Measurements from ENCODE around the gene NOBOX. TPM values are rescaled to one million over a fixed set of nuclear protein-coding genes. Genes with fewer than 3 reads are reported as not detected.
"Not testable (repeated sequence)": the region's sequence is repeated elsewhere in the genome, so short reads cannot be mapped to it uniquely, and the experiment has no call there.

The NOBOX gene
- total RNA-seq, 1 donor from 2014 or later, result not detected

DNA sequence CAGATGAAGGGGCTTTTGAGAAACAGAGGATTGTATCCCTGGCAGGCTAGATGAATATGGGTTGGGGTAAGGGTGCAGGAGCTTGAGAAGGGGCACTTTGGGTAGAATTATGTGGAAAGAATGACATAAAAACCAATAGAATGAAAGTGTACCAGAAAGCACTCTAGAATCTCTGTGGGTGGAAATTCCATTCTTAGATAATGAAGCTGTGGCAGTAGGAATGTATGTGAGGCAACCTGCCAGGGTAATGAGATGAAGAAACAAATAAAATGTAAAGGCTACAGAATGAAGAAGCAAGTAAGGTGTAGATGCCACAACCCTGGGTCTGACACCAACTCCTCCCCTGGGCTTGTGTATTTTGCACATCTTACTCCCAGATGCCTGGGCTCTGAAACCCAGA, 16.8 kb downstream of the NOBOX start:
- Mint-ChIP-seq H3K27me3 (ENCODE audit: low read depth) (peaks cover under 1% of the 10 kb centered on the region), H3K27ac (no peak overlapping the region), H3K4me1 (ENCODE audit: low read depth) (peaks cover 8% of the 10 kb centered on the region), H3K4me3 (ENCODE audit: low read depth) (no peak overlapping the region), H3K9me3 (no peaks in the 10 kb centered on the region), H3K36me3 (ENCODE audit: low read depth) (no peaks in the 10 kb centered on the region)
- no peak for DNase-seq (ENCODE audit: low spot score)
- intact Hi-C loops (cut with micrococcal nuclease), result no loop called here

DNA sequence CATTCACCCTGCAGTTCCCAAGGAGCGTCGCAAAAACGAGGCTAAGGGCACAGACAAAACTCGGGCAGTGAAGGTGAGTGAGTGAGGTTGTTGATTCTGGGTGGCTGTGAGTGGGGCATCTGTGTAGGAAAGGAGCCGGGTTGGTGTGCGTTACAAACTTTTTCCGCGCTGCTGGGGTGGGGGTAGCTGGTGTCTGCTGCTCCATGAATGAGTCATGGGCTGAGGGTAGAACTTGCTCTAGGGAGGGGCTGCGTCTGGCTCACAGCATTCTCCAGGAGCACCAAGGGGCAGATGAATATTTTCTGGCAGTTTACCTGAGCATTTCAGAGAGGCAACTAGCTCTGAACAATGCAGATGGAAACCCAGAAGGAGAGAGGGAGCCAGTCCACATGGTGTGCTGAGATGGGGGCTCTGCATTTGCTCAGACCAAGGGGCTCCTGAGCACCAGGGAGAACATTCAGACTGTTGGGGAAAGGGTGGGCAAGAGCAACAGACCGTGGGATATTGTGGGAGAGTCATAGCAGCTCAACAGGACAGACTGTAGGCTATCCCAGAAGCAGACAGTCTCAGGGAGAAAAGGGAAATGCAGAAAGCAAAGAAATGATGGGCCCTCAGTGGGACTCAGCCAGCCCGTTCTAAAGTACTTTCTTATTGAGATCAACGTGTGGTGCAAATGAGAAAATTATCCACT, 18.8 kb downstream of the NOBOX start:
- H3K27ac Mint-ChIP-seq, result no peak overlapping the region
- DNase-seq (ENCODE audit: low spot score), result no peak
- no peak overlapping the region for H3K4me3 Mint-ChIP-seq (ENCODE audit: low read depth)
- H3K27me3 Mint-ChIP-seq (ENCODE audit: low read depth), result no peaks in the 10 kb centered on the region
- no peaks in the 10 kb centered on the region for H3K9me3 Mint-ChIP-seq
- H3K4me1 Mint-ChIP-seq (ENCODE audit: low read depth), result peaks cover 7% of the 10 kb centered on the region
- intact Hi-C loops (cut with micrococcal nuclease), result no loop called here
- H3K36me3 Mint-ChIP-seq (ENCODE audit: low read depth), result no peaks in the 10 kb centered on the region

DNA sequence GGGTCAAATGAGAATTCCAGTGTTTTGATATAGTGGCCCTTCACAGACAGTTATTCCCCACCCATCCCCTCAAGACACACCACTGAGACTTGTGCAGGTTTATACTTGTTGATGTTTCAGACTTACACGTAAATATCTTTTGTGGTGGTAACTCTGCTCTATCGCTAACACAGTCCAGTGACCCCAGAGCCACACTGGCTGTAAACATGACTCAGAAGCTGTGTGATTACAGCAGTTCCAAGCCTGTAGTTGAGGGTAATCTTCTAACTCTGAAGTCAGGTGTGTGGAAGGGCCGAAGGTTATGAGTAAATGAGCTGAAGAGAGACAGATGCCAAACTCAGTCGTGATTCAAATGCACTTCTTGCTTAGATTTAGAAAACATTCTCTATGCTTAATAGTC, 19.4 kb downstream of the NOBOX start:
- no peaks in the 10 kb centered on the region for H3K27me3 Mint-ChIP-seq (ENCODE audit: low read depth)
- no peak overlapping the region for H3K4me3 Mint-ChIP-seq (ENCODE audit: low read depth)
- H3K9me3 Mint-ChIP-seq, result no peaks in the 10 kb centered on the region
- no peak overlapping the region for H3K27ac Mint-ChIP-seq
- intact Hi-C loops (cut with micrococcal nuclease), result no loop called here
- H3K36me3 Mint-ChIP-seq (ENCODE audit: low read depth), result no peaks in the 10 kb centered on the region
- no peak for DNase-seq (ENCODE audit: low spot score)
- H3K4me1 Mint-ChIP-seq (ENCODE audit: low read depth), result peaks cover 7% of the 10 kb centered on the region

DNA sequence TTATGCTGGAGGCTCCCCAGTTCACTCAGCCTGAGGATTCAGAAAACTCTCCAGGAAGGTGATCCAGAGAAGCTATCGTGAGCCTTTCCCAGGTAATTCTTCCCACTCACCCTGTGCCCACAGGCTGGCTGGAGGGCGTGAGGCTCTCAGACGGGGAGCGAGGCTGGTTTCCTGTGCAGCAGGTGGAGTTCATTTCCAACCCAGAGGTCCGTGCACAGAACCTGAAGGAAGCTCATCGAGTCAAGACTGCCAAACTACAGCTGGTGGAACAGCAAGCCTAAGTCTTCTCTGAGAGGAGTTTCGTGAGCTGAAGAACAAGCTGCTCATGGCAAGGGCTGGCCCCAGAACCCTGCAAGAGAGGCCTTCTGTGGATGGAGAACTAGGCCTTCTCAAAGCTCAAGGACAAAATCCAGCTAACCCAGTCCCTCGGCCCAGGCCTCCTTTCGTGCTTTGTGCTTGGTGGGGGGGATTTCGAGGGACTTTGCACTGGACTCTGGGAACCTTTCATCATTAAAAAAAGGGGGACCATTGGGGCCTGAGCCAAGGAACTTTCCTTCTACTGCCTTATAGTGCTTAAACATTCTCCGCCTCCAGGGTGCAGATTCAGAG, 23.6 kb downstream of the NOBOX start:
- Mint-ChIP-seq H3K27me3 (ENCODE audit: low read depth) (no peaks in the 10 kb centered on the region), H3K4me1 (ENCODE audit: low read depth) (peaks cover 4% of the 10 kb centered on the region), H3K9me3 (no peaks in the 10 kb centered on the region), H3K36me3 (ENCODE audit: low read depth) (peaks cover 4% of the 10 kb centered on the region), H3K4me3 (ENCODE audit: low read depth) (no peak overlapping the region), H3K27ac (no peak overlapping the region)
- intact Hi-C loops (cut with micrococcal nuclease), result no loop called here
- DNase-seq (ENCODE audit: low spot score), result no peak

DNA sequence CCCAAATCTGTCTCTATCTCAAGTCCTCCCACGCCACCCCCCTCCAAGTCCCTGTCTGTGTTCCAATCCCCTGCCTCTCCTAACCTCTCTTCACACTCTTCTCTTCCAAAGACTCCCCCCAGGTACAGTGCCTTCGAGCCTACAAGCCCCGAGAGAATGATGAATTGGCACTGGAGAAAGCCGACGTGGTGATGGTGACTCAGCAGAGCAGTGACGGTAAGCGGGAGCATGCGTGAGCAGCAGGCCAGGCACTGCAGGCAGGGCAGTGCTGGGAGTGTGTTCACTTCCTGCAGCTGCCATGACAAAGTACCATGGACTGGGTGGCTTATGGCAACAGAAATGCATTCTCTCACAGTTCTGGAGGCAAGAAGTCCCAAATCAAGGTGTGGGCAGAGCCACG, 24.8 kb downstream of the NOBOX start:
- no peak overlapping the region for H3K27ac Mint-ChIP-seq
- peaks cover 4% of the 10 kb centered on the region for H3K36me3 Mint-ChIP-seq (ENCODE audit: low read depth)

DNA sequence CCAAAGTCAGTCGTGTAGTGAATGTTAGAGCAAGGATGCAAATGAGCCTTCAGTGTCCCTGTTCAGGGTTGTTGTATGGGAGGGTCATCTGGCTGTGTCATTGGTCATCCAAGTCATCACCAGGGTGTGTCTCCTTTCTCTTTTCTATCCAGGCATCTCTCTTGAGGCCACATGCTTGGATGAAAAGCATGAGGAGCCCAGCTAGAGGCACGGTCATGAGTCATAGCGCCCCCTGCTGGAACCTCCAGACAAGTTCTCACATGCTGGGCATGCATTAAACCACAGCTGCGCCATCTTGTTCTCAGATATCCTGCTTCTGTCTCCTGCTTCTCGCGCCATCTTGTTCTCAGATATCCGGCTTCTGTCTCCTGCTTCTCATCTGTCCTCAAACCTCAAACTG, 34.3 kb downstream of the NOBOX start:
- H3K9me3 Mint-ChIP-seq; H3K4me3 Mint-ChIP-seq (ENCODE audit: low read depth); H3K27me3 Mint-ChIP-seq (ENCODE audit: low read depth); H3K4me1 Mint-ChIP-seq (ENCODE audit: low read depth); H3K27ac Mint-ChIP-seq; DNase-seq (ENCODE audit: low spot score); H3K36me3 Mint-ChIP-seq (ENCODE audit: low read depth); intact Hi-C loops (cut with micrococcal nuclease): not testable (repeated sequence)

More for the DNA sequence above, 24.8 kb downstream of the NOBOX start:
- Mint-ChIP-seq H3K4me3 (ENCODE audit: low read depth) (no peak overlapping the region), H3K27me3 (ENCODE audit: low read depth) (no peaks in the 10 kb centered on the region), H3K4me1 (ENCODE audit: low read depth) (no peaks in the 10 kb centered on the region), H3K9me3 (no peaks in the 10 kb centered on the region)
- intact Hi-C loops (cut with micrococcal nuclease), result no loop called here
- DNase-seq (ENCODE audit: low spot score), result no peak

DNA sequence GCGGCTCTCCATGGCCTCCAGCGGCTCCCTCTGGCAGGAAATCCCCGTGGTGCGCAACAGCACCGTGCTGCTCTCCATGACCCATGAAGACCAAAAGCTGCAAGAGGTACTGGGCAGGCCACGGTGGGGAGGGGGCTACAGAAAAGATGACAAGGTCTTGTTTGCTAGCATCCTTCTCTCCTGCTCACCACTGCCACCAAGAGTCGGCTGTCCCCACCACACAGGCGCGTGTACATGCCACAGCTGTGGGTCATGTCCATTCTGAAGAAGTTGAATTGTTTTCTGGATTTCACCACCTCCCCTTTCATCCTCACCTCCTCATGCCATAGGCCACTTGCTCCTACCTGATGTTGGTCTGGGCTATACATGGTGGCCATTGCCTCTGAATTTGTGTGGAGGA, 36.2 kb downstream of the NOBOX start:
- H3K36me3 Mint-ChIP-seq (ENCODE audit: low read depth); intact Hi-C loops (cut with micrococcal nuclease); H3K4me1 Mint-ChIP-seq (ENCODE audit: low read depth); H3K9me3 Mint-ChIP-seq; H3K4me3 Mint-ChIP-seq (ENCODE audit: low read depth); DNase-seq (ENCODE audit: low spot score); H3K27me3 Mint-ChIP-seq (ENCODE audit: low read depth); H3K27ac Mint-ChIP-seq: not testable (repeated sequence)

DNA sequence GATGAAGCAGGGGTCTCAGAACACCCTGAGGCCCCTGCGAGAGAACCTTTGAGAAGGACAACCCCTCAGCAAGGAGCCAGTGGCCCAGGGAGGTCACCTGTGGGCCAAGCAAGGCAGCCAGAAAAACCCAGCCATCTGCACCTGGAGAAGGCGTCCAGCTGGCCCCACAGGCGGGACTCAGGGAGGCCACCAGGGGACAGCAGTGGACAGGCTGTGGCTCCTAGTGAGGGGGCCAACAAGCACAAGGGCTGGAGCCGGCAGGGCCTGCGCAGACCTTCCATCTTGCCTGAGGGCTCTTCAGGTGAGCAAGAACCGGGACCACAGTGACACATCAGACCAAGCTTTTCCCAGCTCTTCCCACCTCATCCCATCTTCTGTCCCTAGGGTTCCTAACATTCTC, 38.0 kb downstream of the NOBOX start:
- H3K27ac Mint-ChIP-seq, result not testable (repeated sequence)

DNA sequence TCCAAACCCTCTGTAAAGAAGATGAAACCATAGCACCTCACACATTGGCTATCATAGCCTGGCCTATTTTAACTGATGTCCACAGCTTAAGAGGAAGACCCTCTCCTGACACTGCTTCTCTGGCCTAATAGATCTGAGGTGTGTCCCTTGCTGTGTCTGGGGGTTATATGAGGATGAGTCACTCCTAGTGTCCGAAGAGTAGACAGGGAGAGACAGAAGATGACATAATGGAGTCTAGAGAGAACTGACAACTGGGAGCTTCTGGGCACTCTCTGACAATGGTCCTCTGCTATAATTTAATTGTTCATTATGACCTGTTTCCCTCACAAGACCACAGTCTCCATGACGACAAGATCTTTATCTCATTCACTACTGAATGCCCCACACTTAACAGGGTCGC, 41.4 kb downstream of the NOBOX start:
- H3K4me3 Mint-ChIP-seq (ENCODE audit: low read depth); H3K36me3 Mint-ChIP-seq (ENCODE audit: low read depth); H3K4me1 Mint-ChIP-seq (ENCODE audit: low read depth); intact Hi-C loops (cut with micrococcal nuclease); DNase-seq (ENCODE audit: low spot score); H3K27ac Mint-ChIP-seq; H3K9me3 Mint-ChIP-seq; H3K27me3 Mint-ChIP-seq (ENCODE audit: low read depth): not testable (repeated sequence)

More for the DNA sequence above, 38.0 kb downstream of the NOBOX start:
- DNase-seq (ENCODE audit: low spot score); H3K4me3 Mint-ChIP-seq (ENCODE audit: low read depth); intact Hi-C loops (cut with micrococcal nuclease); H3K36me3 Mint-ChIP-seq (ENCODE audit: low read depth); H3K9me3 Mint-ChIP-seq; H3K4me1 Mint-ChIP-seq (ENCODE audit: low read depth); H3K27me3 Mint-ChIP-seq (ENCODE audit: low read depth): not testable (repeated sequence)

DNA sequence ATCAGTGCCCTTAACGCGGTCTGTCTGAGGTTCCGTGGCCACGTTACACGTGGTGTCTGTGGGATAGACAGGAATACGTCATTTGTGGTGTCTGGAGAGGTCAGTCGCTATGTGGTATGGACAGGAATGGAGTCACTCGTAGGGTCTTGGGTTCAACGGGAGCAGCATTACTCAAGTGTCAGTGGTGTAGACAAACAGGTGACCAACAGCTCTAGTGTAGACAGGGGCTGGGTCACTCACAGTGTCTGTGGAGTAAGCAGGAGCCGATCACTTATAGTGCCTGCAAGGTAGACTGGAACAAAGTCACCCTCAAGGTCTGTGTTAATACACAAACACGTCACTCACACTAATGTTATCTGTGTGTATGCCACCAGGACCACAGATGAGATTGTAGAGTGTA, 46.6 kb downstream of the NOBOX start:
- not testable (repeated sequence) for H3K4me3 Mint-ChIP-seq (ENCODE audit: low read depth)
- H3K4me1 Mint-ChIP-seq (ENCODE audit: low read depth), result peaks cover 10% of the 10 kb centered on the region

DNA sequence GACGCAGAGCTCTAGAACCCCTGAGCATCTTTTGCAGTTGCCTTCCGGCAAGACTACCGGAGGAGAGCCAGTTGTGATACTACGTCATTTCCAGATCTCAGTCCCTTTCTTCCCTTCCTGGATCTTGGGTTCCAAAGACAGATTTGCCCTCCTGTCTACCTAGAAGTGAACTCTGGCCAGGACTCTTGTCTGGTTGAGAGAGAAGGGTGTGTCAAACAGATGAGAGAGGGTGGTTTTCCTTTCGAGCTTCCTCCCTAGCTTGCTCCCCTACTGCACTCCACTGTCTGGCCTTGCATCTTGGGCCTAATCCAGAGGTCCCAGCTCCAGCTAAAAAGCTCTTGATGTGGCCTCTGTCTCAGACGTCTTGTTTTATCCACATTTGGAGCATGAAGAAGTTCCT, 47.3 kb downstream of the NOBOX start:
- H3K27me3 Mint-ChIP-seq (ENCODE audit: low read depth); H3K9me3 Mint-ChIP-seq; H3K36me3 Mint-ChIP-seq (ENCODE audit: low read depth); DNase-seq (ENCODE audit: low spot score); intact Hi-C loops (cut with micrococcal nuclease); H3K27ac Mint-ChIP-seq; H3K4me3 Mint-ChIP-seq (ENCODE audit: low read depth): not testable (repeated sequence)
- H3K4me1 Mint-ChIP-seq (ENCODE audit: low read depth), result peaks cover 10% of the 10 kb centered on the region

More for the DNA sequence above, 46.6 kb downstream of the NOBOX start:
- H3K9me3 Mint-ChIP-seq; DNase-seq (ENCODE audit: low spot score); H3K36me3 Mint-ChIP-seq (ENCODE audit: low read depth); H3K27me3 Mint-ChIP-seq (ENCODE audit: low read depth); H3K27ac Mint-ChIP-seq; intact Hi-C loops (cut with micrococcal nuclease): not testable (repeated sequence)

DNA sequence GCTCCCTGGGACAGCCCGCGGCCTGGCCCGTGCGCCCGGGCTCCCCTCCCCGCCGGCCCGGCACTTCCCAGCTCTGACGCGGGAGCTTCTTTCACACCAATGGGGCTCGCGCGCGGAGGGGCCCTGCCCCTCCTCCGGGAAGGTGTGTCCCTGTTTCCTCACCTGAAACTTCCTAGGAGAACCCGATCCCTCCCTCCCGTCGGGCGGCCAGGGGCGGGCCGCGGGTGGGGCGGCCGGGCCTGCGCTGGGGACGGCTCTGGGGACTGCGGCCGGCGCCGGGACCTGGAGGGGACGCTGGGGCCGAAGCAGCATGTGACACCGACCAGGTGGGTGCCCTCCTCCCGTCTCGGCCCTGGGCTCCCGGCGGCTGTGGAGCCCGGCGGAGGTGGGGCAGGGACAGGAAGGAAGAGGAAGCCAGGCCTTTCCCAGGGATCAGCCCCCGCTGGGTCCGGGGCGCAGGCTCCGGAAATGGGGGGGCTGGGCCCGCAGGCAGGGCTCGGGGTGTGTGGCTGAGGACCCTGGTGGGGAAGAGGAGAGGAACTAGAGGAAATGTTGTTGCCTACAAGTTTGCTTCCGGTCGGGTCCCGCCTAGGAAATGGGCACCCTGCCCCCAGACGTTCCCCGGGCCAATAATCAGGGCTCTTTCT, 48.2 kb downstream of the NOBOX start, which contains the start of gene ARHGEF5:
Gene ARHGEF5 (plus strand): TSS at position 227 of the 647 bp plus-strand sequence. CDS start 7,268 bp downstream, outside the sequence.
- Mint-ChIP-seq H3K27ac (peak within 1 kb of the TSS; percentile 86), H3K4me1 (ENCODE audit: low read depth) (peaks cover 10% of the 10 kb centered on the region), H3K4me3 (ENCODE audit: low read depth) (peak within 1 kb of the TSS; percentile 91)
- H3K9me3 Mint-ChIP-seq; intact Hi-C loops (cut with micrococcal nuclease); DNase-seq (ENCODE audit: low spot score); H3K27me3 Mint-ChIP-seq (ENCODE audit: low read depth); H3K36me3 Mint-ChIP-seq (ENCODE audit: low read depth): not testable (repeated sequence)

DNA sequence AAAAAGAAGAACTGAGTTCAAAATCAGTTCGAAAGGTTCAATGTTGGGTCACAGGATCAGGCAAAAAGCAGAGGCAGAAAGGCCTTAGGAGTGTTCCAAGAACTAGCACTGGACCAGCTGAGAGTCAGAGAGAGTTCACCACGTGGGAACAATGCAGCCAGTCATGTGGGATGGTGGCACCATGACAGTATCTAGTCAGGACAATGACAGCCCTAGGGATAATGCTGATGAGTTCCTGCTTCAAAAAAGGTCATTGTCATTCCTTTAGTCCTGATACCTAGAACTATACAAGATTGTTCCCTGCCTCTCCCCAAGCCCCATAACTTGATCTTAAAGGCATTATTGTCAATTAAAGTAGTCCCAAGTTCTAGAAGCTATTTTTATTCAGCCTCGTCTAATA, 51.8 kb downstream of the NOBOX start:
- intact Hi-C loops (cut with micrococcal nuclease); DNase-seq (ENCODE audit: low spot score); H3K4me1 Mint-ChIP-seq (ENCODE audit: low read depth); H3K27me3 Mint-ChIP-seq (ENCODE audit: low read depth); H3K27ac Mint-ChIP-seq; H3K36me3 Mint-ChIP-seq (ENCODE audit: low read depth); H3K9me3 Mint-ChIP-seq; H3K4me3 Mint-ChIP-seq (ENCODE audit: low read depth): not testable (repeated sequence)

Measured in activated T-helper 2 cell treated with anti-CD3 and anti-CD28 coated beads, Interferon-gamma antibody, Interleukin-2, Interleukin-4, amounts not matched to agents 10 μg/mL and 5 μg/mL and 100 μg/mL, durations not matched to agents 14 hours and 24 hours and 36 hours (primary cell).